GM13976 (cell line): Measurements from ENCODE around the gene TOM1L2.

Experiments
- DNase-seq: peaks from one replicate; pipeline ENCODE4 v3.0.0; 2012; ENCODE audit warnings: low spot score
- in situ Hi-C: fragments of 300-500 bp; cut with MboI; formaldehyde crosslinking; loops from one replicate; pipeline ENCODE4 v1.12.0; 2022; ENCODE audit warnings: low sequenced_read_pairs, mixed read lengths, inconsistent platforms; ENCODE audit not compliant: unreplicated experiment
- TF ChIP-seq, protein P1 (sequence below): IDR thresholded peaks from 2 replicates; pipeline ENCODE4 v1.5.1; 2012; ENCODE audit warnings: borderline replicate concordance, mild to moderate bottlenecking; ENCODE audit not compliant: insufficient read depth; ENCODE audit errors: extremely low read depth, missing control alignments, control extremely low read depth

The TOM1L2 gene

GRCh38 chr17:18015593-18015992 is 43.4 kb upstream of the TOM1L2 start:
- in situ Hi-C loops: no loop called here
- TF ChIP-seq, protein P1, sequence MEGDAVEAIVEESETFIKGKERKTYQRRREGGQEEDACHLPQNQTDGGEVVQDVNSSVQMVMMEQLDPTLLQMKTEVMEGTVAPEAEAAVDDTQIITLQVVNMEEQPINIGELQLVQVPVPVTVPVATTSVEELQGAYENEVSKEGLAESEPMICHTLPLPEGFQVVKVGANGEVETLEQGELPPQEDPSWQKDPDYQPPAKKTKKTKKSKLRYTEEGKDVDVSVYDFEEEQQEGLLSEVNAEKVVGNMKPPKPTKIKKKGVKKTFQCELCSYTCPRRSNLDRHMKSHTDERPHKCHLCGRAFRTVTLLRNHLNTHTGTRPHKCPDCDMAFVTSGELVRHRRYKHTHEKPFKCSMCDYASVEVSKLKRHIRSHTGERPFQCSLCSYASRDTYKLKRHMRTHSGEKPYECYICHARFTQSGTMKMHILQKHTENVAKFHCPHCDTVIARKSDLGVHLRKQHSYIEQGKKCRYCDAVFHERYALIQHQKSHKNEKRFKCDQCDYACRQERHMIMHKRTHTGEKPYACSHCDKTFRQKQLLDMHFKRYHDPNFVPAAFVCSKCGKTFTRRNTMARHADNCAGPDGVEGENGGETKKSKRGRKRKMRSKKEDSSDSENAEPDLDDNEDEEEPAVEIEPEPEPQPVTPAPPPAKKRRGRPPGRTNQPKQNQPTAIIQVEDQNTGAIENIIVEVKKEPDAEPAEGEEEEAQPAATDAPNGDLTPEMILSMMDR: no peak
- no peak for DNase-seq

DNA sequence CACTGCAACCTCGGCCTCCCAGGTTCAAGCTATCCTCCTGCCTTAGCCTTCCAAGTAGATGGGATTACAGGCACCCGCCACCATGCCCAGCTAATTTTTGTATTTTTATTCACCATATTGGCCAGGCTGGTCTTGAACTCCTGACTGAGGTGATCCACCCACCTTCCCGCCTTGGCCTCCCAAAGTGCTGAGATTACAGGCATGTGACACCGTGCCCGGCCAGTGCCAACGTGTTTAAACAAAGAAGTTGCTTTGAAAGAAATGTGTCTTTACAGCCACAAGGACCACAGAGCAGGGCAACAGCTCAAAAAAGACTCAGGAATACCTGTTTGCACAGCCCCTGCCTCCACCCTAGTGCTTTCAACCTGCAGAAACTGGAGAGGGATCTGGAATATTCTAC is 41.8 kb upstream of the TOM1L2 start:
- TF ChIP-seq, protein P1: no peak
- in situ Hi-C loops: no loop called here
- no peak for DNase-seq

GRCh38 chr17:18011286-18011685 is 39.1 kb upstream of the TOM1L2 start:
- in situ Hi-C loops: no loop called here

DNA sequence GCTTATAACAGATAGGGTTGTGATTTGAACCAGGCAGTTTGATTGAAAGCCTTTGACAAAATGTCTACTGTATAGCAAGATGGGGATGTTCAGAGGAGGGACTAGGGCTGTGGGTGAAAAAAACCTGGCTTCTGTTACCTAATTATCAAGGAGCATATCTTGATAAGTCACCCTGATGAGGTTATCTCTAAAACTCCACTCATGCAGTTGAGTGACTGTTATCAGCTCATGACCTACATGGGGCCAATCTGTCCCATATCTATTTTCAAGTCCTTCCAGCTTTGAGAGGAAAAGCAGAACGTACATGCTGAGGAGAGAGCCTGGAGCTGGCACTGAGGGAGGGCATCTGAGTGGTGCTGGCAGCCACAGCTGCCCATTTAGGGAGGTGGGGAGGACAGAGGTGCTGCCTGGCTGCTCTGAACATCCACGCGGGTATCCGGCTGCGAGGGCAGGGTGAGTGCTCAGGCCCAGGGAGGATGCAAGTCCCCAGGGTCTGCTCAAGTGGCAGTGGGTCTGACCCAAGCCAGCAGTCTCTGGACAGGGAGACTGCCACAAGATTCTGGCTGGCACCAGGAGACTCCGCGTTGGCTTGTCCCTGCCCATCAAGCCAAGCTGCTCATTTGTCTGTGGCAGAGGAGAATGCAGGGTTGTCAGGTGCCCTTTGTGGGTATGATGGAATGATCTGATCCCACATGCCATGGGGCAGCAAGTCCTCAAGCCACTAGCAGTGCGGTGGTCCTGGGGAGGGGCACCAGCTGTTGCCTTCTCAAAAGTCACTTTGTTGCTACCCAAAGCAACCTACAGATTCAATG is 37.6 kb upstream of the TOM1L2 start:
- in situ Hi-C loops: no loop called here
- DNase-seq: no peak
- TF ChIP-seq, protein P1: no peak

More at GRCh38 chr17:18011286-18011685, 39.1 kb upstream of the TOM1L2 start:
- TF ChIP-seq, protein P1: no peak
- no peak for DNase-seq

- in situ Hi-C loops: no loop called here
- no peak for DNase-seq
- TF ChIP-seq, protein P1: no peak
These were observed 36.5 kb upstream of the TOM1L2 start for GRCh38 chr17:18008496-18009268.

- in situ Hi-C loops: no loop called here
- DNase-seq: no peak
- TF ChIP-seq, protein P1: no peak
These were observed 34.5 kb upstream of the TOM1L2 start for GRCh38 chr17:18006495-18007239.
